GM20000 (cell line): ENCODE data around the gene FERMT3.

ENCODE experiments used
- DNase-seq: peaks from one replicate; pipeline ENCODE4 v3.0.0; 2012; ENCODE audit warnings: low spot score
- TF ChIP-seq, protein P1 (sequence below): IDR thresholded peaks from 2 replicates; pipeline ENCODE4 v1.5.1; 2012; ENCODE audit warnings: mild to moderate bottlenecking, control low read depth; ENCODE audit errors: extremely low read depth, missing control alignments

The FERMT3 gene

DNA sequence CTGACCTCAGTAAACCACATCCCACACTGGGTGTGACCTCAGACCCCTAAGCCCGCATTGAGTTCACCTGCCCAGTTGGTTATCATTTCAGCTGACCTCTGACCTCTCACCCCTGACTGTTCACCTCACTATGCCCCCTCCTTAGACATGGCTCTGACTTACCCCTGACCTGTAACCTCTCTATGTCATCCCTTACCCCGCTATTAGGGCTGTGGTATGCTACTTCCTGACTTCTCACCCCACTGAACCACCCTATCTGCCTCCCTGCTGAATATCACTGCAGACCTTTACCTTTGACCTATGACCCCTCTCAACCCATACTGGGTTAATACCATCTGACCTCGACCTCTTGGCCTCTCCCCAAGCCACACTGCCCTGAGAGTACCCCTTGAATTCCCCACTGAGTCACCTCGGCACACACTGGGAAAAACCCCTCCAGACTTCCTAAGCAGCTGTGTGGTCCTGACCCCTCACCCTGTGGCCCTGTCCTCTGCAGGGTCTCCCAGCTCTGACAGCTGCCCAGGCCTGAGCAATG, 53.1 kb downstream of the FERMT3 start:
- TF ChIP-seq, protein P1, sequence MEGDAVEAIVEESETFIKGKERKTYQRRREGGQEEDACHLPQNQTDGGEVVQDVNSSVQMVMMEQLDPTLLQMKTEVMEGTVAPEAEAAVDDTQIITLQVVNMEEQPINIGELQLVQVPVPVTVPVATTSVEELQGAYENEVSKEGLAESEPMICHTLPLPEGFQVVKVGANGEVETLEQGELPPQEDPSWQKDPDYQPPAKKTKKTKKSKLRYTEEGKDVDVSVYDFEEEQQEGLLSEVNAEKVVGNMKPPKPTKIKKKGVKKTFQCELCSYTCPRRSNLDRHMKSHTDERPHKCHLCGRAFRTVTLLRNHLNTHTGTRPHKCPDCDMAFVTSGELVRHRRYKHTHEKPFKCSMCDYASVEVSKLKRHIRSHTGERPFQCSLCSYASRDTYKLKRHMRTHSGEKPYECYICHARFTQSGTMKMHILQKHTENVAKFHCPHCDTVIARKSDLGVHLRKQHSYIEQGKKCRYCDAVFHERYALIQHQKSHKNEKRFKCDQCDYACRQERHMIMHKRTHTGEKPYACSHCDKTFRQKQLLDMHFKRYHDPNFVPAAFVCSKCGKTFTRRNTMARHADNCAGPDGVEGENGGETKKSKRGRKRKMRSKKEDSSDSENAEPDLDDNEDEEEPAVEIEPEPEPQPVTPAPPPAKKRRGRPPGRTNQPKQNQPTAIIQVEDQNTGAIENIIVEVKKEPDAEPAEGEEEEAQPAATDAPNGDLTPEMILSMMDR, result no peak
- DNase-seq, result peak; percentile 66

DNA sequence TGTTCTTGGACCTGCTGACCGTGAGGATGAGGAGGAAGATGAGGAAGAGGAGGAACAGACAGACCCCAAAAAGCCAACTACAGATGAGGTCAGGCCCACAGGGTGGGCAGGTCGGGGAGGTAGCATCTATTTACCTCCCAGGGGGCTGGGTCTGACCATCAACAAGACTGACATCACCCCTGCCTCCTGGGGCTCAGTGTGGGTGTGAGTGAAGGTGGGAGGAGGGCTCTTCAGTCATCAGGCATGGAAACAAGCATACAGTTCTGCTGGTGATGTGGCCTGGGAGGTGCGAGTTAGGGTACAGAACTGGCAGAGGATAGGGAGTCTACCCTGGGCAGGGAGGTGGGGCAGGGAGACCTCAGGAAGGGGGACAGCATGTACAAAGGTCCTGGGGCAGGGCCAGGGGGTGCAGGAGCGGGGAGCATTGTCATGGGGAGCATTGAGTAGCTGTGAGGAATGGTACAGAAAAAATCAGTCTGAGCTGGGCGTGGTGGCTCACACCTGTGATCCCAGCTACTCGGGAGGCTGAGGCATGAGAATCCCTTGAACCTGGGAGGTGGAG, 53.7 kb downstream of the FERMT3 start:
- DNase-seq, result peak; percentile 66
- TF ChIP-seq, protein P1, result no peak

DNA sequence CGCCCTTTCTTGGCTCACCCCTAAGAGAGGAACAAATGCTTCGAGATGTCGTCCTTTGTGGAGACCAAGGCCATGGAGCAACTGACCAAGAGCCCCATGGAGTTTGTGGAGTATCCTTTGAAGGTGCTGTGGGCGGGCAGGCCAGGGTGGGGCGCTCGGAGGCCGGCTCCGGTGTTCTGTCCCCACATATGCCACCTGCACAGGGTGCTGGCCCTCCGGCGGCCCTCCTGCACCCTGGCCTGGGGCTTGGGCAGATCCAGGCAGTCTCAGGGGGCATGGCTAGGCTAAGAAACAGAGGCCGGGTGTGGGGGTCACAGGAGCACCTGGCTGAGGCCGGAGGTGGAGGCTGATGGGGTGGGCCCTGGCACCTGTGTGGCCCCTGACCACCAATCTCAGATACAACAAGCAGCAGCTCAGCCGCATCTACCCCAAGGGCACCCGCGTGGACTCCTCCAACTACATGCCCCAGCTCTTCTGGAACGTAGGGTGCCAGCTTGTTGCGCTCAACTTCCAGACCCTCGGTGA, 55.1 kb downstream of the FERMT3 start:
- TF ChIP-seq, protein P1, result no peak
- no peak for DNase-seq

DNA sequence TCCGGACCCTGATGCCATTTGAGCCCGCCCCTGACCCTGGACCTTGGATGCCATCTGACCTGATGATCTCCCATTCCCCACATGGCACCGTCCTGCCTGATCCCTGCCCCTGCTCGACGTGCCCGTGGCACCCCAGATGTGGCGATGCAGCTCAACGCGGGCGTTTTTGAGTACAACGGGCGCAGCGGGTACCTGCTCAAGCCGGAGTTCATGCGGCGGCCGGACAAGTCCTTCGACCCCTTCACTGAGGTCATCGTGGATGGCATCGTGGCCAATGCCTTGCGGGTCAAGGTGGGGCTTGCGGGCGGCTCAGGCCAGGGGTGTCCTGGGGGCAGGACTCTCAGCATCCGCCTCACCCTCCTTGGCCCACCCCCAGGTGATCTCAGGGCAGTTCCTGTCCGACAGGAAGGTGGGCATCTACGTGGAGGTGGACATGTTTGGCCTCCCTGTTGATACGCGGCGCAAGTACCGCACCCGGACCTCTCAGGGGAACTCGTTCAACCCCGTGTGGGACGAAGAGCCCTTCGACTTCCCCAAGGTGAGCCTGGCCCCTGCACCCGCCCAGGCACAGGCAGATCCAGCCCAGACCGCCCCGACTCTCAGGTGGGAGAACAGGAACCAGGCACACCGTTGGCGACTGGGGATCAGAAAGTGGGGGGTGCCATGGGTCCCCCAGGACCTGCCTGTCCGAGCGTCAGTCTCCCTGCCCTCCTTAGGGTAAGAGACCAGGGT, 55.9 kb downstream of the FERMT3 start:
- no peak for DNase-seq
- TF ChIP-seq, protein P1, result no peak

DNA sequence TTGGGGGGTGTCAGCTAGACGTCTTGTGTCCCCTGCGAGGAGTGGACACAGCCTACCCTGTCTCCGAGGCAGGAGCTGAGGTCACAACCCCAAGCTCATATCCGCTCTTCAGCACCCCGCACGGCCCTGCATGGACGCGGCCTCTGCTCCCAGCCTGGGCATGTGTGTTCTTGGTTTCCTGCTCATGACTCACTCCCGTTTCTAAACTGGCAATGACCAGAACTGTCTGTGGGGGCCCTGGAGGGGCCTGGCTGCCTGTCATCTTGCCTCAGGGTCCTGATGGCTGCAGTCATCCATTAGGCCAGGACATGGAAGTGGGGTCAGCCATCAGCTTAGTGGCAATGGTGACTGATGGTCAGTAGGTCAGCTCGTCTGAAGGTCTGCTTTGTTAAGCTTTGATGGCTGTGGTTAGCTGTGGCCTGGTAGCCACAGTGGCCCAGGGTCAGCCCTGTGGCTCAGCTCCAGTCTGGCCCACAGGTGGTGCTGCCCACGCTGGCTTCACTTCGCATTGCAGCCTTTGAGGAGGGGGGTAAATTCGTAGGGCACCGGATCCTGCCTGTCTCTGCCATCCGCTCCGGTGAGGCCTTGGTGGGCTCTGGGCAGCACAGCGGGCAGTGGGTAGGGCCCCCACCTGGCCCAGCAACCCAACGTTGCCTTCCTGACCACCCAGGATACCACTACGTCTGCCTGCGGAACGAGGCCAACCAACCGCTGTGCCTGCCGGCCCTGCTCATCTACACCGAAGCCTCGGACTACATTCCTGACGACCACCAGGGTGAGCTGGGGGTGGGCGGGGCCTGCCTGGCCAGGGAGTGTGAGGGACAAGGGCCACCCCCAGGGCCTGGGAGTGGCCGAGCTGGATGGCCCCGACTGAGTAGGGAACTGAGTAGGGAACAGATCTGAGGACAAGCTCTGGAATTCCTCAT, 56.8 kb downstream of the FERMT3 start:
- no peak for DNase-seq

DNA sequence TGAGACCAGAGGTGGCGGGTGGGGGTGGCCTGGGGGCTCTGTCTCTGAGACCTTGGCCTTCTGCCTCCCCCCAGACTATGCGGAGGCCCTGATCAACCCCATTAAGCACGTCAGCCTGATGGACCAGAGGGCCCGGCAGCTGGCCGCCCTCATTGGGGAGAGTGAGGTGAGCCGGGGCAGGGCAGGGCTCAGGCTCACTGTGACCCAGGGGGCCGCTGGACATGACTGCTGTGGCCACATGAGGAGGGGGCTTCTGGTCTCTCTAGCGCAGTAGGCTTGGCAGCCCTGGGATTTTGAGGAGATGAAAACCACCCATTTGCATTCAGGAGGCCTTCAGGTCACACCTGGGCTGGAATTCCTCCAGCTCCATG, 57.4 kb downstream of the FERMT3 start:
- no peak for DNase-seq
- TF ChIP-seq, protein P1, result no peak

More for the DNA sequence above, 56.8 kb downstream of the FERMT3 start:
- TF ChIP-seq, protein P1, result no peak
